Renal pelvis (tissue), 4 donors: Measurements from ENCODE around the gene TASP1. TPM values are rescaled to one million over a fixed set of nuclear protein-coding genes. Genes with fewer than 3 reads are reported as not detected.

ENCODE experiments used
- DNase-seq: peaks from one replicate; pipeline ENCODE4 v3.0.0-alpha.2; 2013
- polyA plus RNA-seq, 3 donors: library from polyadenylated mRNA; unstranded; fragments of 120-200 nt; gene quantifications; one replicate each; pipeline ENCODE4 v1.2.1, GENCODE V29; 2013; ENCODE audit not compliant: insufficient read length in 3 of 3

TASP1 gene
- polyA plus RNA-seq, 3 donors: 12.6 to 14.0 (median 13.1) TPM

DNA sequence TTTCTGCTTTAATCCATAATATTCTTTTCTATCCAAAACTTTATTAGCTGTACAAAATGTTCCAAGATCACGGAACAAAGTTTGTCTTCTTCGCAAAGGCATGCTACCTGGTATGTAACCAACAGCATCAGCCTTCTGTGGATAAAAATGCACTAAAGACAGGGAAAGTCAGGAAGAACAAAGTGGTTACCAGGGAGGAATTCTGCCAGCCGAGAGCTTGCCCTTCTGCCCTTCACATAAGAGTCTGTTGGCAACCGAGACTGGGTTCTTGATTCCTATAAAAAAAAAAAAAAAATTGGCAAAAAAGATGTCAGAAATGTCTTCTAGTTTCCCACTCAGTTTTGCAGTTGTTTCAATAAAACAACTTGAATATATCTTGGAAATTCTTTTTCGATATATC lies 58.0 kb downstream of the TASP1 start:
- DNase-seq: no peak

DNA sequence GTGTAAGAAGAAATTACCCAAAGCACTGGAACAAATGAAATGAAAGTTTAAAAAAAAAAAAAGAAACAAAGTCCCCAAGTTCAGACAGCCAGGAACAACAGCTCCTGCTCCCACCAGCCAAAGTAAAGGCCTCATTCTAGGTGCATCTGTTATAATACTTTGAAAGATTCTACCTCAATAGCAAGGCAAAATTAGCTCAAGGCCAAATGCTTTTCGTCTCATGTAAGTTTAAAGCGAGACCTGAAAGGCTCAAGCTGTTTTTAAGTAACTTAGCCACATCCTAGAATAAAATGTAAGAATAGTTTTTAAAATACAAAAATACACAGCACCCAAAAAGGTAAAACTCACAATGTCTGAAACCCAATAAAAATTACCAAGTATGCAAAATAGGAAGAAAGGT lies 64.7 kb downstream of the TASP1 start:
- DNase-seq: no peak

DNA sequence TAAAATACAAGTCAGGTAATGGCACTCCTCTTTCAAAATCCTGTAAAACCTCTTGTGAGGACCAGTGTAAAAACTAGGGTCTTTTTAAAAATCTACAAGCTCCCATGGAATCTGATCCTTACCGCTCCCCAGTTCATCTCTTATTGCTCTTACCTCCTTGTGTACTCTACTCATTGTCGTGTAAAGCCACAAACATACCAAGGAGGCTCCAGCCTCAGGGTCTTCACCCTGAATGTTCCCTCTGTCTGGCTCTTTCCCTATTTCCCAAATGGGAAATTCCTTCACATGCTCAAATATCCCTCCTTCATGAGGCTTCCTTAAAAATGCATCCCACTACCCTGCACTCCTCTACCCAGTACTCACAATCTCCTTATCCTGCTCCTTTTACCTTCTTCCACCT lies 67.1 kb downstream of the TASP1 start:
- DNase-seq: no peak

DNA sequence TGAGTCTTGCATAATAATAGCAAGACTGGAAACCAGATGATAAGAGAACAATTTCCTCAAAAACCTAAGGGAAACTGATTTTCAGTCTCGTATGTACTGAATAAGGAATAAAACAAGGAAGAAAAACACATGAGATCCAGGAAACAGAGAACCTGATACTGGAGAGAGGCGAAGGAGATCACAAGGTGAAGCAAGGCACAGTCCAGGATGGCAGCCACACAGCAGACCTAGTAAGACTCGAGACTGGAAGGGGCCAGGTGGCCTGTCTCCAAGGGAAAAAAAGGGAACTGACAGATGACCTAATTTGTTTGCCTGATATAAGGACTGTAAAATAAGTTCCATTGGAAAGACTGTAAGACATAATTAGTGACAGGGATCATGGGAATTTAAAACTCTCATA lies 71.1 kb downstream of the TASP1 start:
- DNase-seq: peak; percentile 10

DNA sequence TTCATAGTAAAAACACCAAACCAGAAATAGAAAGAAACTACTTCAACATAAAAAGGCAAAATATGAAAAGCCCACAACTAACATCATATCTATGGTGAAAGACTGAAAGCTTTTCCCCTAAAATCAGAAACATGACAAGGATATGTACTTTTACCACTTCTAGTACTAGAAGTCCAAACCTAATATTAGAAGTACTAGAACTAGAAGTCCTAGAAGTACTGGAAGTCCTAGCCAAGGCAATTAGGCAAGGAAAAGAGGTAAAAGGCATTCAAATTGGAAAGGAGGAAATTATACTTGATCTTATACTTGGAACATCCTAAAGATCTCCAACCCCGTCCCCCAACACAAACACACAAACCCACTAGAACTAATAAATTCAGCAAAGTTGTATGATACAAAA lies 74.9 kb downstream of the TASP1 start:
- no peak for DNase-seq

DNA sequence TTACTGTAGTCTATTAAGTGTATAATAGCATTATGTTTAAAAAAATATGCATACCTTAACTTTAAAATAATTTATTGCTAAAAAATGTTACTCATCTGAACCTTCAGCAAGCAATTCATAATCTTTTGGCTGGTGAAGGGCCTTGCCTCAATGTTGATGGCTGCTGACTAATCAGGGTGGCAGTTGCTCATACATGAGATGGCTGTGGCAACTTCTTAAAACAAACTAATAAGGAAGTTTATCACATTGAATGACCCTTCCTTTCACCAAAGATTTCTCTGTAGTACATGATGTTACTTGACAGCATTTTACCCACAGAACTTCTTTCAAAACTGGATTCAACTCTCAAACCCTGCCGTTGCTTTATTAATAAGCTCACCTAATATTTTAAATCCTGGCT lies 84.0 kb downstream of the TASP1 start:
- DNase-seq: no peak

DNA sequence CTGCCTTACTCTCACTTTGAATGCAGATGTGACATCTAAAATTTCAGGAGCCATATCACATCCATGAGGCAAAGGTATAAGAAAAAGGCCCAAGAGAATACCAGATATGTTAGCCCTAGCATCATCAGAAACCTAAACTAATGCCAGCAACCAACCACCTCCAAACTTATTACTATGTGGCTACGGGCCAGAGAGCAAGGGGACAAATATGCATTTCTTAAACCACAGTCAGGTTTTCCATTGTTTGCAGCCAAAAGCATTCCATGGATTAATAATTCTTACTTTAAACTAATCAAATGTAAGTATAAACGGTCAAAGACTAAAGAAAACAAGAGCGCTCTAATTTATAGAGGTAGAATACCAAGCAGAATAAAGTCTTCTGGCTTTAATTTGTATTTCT lies 84.7 kb downstream of the TASP1 start:
- no peak for DNase-seq

DNA sequence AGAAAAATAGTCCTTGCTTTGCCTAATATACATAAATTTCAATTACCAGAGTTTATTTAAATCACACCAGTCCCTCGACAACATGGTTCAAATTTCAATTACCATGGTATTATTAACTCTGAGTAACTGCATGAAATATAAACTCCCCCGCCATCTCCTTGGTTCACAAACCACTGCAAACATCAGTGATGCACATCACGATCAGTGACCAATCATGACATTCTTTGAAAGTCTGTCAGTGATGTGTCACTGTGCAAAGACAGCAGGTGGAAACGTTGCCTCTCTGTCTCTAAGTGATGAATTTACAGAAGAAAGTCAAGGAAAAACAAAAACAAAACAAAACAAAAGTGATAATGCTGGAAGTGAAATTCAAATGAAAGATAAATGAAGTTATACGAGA lies 86.7 kb downstream of the TASP1 start:
- peak; percentile 28 for DNase-seq

DNA sequence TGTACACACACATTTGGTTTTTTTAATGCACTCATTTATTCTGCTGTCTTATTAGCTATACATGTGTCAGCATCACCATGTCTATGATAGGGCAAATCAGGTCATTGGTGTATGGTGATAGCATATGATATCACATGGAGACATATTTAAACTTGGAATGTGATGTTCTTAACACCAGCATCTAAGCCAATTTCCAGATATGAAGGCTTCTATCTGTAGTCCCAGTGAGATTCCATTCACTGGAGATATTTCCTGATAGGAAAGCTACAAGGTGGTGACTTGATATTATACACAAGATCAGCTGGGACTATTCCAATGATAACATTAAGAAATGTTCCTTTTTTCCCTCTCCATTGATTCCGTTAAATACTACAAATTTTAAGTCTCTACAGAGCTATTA lies 89.3 kb downstream of the TASP1 start:
- no peak for DNase-seq

DNA sequence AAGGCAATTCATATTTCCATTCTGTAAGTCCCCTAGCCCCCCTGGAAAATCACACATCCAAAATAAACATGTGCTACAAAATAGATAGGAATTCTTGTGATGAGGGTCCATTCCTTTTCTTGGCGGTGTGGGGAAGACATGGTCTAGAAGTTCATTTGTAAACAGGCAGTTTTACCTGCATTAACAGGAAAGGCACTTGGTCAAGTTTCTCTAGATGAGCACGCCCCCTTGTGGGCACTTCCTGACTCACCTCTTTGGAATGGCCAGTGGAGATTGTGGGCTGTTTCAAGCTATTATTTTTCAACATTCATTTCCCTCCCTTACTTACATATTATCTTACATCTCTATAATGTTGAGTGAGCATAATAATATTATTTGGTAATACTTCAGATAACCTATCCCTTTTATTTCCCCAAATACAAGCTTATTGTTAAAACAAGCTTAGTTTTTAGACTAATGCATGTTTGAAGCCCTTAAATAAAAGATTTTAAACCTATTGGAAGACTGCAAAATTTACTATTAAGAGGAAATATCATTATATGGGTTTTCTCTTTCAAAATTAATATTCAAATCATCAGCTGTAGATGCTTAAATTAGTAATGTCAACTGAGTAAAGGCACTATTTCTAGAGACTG lies 92.1 kb downstream of the TASP1 start:
- DNase-seq: peak; percentile 71

DNA sequence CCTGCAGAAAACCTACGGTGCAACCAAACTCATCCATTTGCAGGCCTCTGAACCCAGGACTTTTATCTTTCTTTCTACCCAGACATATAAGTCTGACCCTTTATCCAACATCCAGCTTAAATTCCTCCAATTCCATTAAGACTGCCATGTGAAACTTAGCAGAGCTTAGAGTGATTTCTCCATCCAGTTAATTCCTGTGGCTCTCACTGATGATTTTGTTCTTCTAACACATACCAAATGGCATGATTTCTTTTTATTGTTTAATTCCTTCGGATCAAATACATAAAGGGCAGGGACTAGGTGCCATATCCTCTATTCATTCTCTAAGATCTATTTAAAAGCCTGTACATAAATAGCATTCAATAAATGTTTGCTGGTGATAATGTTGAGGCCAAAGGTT lies 92.9 kb downstream of the TASP1 start:
- no peak for DNase-seq

DNA sequence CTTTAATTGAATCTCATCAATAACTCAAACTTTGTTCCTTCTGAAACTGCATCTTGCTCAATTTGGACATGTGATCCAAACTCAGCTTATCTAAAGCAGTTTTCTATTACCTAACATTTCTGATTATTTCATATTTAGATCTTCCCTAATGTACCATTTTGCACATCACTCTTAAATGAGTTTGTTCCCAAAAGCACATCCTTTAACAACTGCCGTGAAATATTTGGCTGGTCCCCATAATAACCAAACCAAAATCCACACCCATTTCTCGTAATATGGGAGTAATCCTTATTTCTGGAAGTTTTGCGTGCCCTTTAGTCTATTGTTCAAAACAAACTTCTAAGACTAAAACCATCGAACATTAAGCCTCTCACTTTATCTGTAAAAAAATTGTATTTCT lies 94.9 kb downstream of the TASP1 start:
- no peak for DNase-seq

DNA sequence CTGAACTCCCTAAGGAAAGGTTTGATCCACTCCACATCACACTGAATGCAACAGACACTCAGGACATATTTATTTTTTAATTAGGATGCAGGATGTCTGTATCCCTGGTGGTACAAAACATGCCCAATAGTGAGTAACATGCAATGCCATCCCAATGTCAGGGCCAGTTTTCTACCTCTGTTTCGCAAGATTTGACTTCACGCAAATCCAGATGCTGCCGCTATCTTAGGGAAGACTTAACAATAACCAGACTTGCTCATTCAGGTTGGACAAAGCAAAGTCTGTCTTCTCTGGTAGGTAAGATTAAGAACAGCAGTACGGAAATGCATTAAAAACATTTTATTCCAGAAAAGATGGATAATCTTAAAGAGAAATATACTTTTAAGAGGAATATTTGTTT lies 103.1 kb downstream of the TASP1 start:
- no peak for DNase-seq

DNA sequence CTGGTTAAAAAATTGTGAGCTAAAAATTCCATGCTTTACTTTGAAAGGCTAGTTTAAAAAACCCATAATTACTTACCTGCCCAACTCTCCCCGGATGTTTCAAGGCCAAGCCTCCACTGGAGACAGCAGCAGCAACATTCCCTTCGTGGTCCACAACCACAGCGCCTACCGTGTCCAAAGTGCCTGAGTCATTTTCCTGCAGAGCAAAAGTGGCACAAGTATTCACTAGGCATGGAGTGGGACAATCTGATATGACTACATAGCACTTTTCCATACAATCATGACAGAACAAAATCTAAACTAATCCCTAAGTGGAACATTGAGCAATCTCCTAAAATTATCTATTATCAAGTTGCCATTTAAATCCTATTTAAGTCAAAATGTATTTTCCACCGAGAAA lies 104.8 kb downstream of the TASP1 start:
- no peak for DNase-seq

DNA sequence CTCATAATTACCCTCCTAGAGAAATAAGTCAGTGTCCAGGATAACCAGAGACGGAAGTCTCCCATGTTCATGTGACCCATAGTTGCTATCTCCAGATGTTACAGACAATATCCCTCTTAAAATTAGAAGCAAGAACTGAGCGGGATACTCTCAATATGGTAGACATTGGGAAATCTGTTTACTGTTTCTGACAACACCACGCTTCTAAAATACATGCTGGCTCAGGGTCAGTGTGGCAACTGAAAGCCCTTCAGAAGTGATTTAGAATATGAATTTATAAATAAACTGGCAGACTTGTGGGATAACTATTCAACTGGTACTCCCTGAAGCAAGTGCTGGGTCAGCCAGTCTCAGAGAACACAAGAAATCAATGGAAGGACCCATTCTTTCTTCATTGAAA lies 108.6 kb downstream of the TASP1 start:
- DNase-seq: no peak

DNA sequence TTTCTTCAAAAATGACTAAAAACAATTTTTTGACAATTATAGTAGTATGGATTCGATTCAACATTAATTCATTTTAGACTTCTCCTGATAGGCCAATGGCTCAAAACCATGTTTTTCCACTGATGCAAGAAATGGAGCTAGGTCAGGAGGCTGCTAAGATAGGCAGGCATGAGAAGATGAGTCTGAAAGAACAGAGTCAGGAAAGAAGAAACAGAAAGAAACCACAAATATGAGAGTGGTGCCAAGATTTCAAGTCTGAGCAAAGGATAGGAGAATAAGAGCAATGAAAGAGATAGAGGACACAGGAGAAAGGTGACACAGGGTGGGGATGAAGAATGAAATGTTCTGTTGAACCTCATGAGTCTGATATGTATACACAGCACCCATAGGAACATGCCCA lies 112.2 kb downstream of the TASP1 start:
- DNase-seq: no peak

DNA sequence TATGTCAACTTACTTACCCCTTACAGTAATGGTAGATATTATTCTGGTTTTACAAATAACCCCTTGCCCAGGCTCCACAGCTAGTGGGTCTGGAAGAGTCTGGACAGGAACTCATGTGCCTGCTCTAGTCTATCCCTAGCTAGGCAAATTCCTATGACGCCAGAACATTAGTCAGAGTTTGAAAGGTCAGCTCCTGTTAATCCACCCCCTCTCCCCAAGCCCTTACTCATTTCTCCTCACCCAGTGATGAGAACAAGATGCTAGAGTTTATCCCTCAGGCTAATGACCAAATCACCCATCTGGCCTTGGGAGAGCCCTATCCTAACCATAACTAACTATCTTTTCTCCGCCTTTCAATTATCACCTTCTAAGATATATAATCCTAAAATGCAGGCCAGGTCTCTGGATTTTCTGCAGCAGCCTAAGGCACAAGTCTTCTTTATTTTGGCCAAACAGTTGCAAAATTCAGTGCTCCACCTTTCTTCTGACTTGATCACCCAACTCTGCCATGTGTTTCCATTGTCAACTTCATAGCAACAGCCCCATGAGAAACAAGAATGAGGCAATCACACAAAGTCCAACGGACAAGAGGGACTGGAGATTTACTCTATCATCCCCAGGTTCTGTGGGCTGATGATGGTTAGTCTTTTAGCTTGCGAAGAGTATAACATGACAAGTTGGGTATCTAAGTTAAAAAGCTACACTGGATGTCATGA lies 113.3 kb downstream of the TASP1 start:
- no peak for DNase-seq

DNA sequence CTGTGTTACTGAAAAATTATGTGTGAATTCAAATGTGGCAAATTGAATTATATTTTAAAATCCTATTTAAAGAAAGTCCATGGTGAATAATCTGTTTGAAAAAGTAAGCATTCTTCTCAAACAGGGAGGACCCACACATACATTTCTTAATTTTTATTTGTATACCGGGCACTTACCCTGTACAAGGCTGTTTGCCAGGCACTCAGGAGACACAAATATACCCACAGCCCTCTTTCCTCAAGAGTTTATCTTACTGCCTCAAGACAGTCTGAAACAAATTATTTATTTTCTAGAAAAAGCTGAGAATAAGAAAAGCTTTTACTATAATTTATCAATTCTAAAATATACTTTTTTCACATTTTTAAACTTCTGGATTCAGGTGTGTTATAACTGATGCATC lies 114.4 kb downstream of the TASP1 start:
- no peak for DNase-seq

DNA sequence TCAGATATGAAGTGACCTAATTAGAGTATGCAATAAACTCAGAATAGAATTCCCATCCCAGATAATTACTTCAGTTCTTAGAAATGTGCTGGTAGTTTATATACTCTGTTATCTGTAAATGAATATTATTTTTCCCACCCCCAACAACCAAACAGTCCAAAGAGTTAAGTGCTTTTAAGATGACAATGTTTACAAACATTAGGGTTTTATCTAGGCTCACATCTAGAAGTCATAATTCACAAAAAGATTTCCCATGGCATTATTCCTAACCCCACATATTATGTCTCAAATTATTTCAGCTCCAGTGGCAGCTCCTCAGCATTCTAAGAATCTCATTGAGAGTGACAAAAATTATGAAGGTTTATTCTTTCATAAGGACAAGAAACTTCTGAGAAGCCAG lies 120.9 kb downstream of the TASP1 start:
- DNase-seq: no peak

DNA sequence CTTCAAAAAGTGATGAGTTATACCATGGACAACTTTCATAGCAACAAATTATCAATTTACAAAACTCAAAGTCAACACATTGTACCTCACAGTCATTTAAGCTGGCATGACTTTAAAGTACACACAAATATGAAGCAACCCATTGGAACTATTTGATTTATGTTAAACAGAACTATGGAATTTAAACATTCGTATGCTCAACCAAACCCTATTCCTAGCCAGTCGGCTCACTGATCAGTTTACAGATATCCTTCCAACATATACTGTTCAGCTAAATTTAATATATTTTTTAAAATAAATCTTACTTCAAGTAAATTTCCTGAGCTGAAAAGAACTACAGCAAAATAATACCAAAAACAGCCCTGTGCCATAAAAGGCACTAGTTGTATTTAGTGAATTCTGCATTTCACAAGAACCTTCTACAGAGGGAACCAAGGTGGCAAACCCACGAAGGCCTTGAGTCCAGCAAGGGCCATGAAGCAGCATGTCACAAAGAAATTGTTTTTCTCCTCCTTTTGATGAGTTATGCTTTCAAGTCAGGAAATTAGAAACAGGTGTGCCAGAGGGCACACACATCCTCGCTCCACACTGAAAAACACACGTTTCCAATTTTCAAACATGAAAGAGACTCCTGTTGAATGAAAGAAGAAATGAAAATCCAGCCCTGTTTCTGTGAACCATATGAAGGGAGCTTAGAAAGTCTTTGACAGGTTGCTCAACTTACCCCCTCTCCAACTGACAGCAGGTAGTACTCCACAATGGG lies 122.8 kb downstream of the TASP1 start:
- DNase-seq: no peak

DNA sequence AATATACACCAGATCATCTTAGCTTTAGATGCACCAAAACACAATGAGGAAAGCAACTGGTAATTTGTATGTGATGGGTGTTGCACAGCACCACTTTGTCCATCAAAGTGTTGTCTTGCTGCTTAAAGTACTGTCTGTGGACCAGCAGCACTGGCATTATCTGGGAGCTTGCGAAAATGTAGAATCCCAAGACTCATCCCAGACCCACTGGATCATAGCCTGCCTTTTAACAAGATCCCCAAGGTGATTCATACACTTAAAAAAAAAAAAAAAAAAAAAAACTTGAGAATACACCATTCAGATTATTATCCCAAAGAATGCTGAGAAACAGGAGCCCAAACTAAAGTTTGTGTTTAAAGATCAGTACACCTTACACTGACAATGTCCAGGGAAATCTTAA lies 123.4 kb downstream of the TASP1 start:
- no peak for DNase-seq

DNA sequence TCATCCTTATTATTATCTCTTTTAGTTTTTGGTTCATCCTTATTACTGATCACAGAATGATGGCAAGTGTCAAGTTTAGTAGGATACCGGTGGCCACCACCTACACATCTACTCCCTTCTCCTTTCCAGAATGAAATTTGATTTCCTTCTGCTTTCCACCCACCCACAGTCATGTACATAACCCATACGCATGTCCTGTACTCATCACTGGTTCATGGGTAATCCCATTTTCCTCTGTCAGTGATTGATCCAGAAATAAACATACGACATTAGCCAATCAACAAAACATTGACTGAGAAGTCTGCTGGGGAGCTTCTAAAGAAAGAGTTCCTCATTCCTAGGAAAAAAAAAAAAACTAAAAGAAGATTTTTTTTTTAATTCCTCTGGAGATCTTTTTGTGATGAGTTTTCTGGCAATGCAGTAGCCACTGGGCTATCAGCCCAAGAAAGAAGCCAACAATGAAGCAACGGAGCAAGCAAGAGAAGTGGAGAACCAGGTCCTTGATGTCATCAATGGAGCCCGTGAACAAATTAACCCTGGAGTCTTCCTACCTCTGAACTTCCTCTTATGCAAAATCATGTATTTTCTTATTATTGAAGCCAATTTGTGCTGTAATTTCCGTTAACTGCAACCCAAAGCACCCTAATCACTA lies 127.8 kb downstream of the TASP1 start:
- no peak for DNase-seq

DNA sequence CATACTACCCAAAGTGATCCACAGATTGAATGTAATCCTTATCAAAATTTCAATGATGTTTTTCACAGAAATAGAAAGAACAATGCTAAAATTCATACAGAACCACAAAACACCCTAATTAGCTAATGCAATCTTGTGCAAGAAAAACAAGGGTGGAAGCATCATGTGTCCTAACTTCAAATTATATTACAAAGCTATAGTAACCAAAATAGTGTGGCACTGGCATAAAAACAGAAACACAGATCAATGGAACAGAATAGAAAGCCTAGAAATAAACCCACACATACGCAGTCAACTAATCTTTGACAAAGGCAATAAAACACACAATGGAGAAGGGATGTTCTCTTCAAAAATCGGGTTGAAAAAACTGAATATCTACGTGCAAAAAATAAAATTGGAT lies 131.1 kb downstream of the TASP1 start:
- DNase-seq: no peak
